ENCODE measurements around the gene ZNF484.

ZNF484 gene

DNA sequence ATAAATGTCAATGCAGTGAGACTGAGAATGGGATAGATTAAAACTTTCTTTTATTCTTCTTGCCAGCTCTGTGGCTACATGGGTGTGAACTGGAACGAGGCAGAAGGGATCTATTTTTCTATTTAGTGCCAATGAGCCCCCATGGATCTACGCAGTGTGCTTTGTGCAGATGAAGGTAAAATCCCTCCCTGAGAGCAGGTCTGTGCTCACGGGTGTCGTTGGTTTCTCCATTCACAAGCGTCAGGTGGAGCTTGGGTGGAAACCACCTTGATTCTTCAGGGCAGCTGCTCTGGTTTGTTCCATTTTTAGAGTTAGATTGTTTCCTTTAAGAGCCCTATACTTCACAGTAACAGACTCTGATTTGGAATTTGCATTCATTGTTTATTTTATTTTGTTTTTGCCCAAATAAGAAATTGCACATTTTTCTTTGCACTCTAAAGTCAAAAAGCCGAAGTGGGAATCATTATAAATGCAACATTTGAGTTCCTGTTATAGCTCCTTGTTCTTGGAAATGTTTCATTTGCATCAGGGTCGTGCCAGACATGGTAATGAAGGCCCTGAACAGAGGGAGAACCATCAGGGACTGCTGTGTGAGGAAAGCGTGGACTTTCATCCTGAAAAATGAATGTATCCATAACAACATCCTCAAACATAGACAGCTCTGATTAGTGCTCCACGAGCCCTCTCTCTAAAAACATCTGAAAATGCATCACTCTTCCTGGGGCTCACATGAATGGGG is 82.1 kb downstream of the ZNF484 start:
- H3K4me3 ChIP-seq (ENCODE audit: low read depth, low read length): no peak overlapping the region
- TF ChIP-seq, protein P1, sequence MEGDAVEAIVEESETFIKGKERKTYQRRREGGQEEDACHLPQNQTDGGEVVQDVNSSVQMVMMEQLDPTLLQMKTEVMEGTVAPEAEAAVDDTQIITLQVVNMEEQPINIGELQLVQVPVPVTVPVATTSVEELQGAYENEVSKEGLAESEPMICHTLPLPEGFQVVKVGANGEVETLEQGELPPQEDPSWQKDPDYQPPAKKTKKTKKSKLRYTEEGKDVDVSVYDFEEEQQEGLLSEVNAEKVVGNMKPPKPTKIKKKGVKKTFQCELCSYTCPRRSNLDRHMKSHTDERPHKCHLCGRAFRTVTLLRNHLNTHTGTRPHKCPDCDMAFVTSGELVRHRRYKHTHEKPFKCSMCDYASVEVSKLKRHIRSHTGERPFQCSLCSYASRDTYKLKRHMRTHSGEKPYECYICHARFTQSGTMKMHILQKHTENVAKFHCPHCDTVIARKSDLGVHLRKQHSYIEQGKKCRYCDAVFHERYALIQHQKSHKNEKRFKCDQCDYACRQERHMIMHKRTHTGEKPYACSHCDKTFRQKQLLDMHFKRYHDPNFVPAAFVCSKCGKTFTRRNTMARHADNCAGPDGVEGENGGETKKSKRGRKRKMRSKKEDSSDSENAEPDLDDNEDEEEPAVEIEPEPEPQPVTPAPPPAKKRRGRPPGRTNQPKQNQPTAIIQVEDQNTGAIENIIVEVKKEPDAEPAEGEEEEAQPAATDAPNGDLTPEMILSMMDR (IDR thresholded peaks at IDR 0.05; ENCODE audit: low read depth, low read length, missing control alignments): no peak
- DNase-seq (ENCODE audit: low read depth): no peak

Measured in GM12864 (cell line).